D721Med (cell line): ENCODE results near the gene GGNBP2.

Experiments used
- DNase-seq: peaks from one replicate; pipeline ENCODE4 v3.0.0; 2011; ENCODE audit warnings: low spot score; ENCODE audit not compliant: insufficient read length
- FAIRE-seq: peaks from 2 replicates; lab custom pipeline; 2011; peaks lifted over from hg19 to GRCh38; lab: Jason Lieb, UNC
- TF ChIP-seq, protein P1 (sequence below): IDR thresholded peaks from 2 replicates; pipeline ENCODE4 v1.5.1; 2012; ENCODE audit warnings: mild to moderate bottlenecking, control low read depth; ENCODE audit not compliant: insufficient read depth; ENCODE audit errors: missing control alignments

The GGNBP2 gene

DNA sequence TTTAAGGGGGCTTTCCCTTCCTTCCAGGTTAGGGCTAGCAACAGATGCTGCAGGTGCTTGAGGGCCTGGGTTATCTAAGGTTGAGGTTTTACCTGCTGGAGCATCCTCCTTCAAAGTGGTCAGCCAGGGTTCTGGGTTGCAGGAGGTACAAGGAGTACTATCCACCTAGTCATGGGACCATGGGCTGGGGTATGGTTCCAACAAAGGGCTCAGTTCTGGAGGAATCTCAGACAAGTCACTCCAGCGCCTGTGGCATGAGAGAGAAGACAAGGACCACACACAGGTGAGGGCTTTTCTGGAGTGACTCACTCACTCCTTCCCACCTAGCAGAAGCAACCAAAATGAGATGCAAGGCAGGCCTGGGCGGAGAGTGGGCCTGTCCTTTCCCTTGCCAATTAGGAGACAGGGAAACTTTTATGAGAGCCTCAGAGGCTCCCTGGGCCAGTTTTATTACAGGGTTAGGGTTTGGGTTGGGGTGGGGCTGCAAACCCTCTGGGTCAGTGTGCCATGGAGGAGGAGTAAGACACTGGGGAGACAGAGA lies 12.2 kb upstream of the GGNBP2 start:
- DNase-seq (no peak), FAIRE-seq (no peak)
- TF ChIP-seq, protein P1, sequence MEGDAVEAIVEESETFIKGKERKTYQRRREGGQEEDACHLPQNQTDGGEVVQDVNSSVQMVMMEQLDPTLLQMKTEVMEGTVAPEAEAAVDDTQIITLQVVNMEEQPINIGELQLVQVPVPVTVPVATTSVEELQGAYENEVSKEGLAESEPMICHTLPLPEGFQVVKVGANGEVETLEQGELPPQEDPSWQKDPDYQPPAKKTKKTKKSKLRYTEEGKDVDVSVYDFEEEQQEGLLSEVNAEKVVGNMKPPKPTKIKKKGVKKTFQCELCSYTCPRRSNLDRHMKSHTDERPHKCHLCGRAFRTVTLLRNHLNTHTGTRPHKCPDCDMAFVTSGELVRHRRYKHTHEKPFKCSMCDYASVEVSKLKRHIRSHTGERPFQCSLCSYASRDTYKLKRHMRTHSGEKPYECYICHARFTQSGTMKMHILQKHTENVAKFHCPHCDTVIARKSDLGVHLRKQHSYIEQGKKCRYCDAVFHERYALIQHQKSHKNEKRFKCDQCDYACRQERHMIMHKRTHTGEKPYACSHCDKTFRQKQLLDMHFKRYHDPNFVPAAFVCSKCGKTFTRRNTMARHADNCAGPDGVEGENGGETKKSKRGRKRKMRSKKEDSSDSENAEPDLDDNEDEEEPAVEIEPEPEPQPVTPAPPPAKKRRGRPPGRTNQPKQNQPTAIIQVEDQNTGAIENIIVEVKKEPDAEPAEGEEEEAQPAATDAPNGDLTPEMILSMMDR: no peak

DNA sequence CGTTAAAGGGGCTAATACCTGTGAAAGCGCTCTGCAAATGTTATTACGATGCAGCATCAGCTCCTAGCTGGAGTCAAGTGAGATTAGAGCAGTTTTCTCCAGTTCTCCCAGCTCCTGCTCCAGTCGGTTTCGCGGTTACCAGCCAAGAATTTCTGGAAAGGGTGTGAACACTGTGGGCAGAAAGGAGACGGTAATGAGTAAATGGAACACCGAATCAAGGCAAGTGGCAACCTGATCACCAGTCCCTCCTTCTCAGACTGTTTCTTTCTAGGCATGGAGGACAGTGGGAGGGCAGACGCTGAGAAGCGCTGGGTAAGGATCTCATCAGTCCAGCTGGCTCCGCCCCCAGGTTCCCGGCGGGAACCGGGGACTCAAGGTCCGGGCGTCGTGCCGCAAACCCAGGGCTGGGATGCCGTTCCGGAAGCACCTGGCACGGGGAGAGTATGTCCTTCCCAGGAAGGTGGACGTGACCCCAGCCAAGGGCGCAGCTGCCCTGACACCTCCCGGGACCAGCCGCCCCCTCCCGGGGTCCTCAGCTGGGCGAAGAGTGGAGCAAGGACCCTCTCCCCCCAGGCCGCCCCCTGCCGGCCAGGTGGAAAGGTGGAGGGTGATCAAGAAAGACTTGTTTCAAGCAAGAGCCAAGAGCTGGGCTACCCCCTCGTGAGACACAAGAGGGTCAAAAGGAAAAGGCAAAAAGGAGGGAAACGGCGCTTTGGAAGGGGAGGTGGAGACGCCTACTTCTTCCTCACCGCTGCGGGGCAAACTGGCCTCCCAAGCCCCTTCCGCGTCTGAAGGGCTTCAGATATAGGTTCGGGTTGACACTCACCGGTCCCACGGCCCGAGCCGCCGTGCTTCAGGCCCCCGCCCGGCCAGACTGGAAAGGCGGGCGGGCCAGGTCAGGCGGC lies 10.5 kb upstream of the GGNBP2 start:
- FAIRE-seq: no peak
- no peak for DNase-seq
- TF ChIP-seq, protein P1: peak; percentile 59

GRCh38 chr17:36534840-36535668 lies 9.7 kb upstream of the GGNBP2 start, which contains the start of the genes MYO19 and PIGW:
Gene MYO19 (minus strand): TSS chr17:36534868. CDS start chr17:36532538, 2,330 bp downstream.
Gene PIGW (plus strand): TSS chr17:36534987. CDS start chr17:36537102, 2,115 bp downstream.
- DNase-seq (peak; percentile 71), FAIRE-seq (no peak)
- TF ChIP-seq, protein P1: peak; percentile 29

DNA sequence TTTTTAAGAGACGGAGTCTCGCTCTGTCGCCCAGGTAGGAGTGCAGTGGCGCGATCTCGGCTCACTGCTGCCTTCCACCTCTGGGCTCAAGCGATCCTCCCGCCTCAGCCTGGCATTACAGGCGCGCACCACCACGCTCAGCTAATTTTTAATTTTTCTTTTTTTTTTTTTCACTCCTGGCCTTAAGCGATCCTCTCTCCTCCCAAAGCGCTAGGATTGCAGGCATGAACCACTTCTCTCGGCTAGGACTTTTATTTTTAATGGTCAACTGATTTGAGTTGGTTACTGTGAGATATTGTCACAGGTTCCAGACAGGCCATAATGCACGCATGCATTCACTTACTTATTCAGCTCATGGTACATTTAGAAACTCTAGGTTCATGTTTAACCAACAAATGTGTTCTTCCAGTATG lies 9.0 kb upstream of the GGNBP2 start:
- TF ChIP-seq, protein P1: no peak
- FAIRE-seq: no peak
- DNase-seq: no peak

- FAIRE-seq: no peak
- DNase-seq: no peak
- TF ChIP-seq, protein P1: no peak
Observed at GRCh38 chr17:36540696-36541095, 4.0 kb upstream of the GGNBP2 start.

GRCh38 chr17:36542755-36543154 lies 2.0 kb upstream of the GGNBP2 start:
- no peak for DNase-seq
- TF ChIP-seq, protein P1: no peak
- no peak for FAIRE-seq
